ENCODE data around the gene ENOX1. TPM values are rescaled to one million over a fixed set of nuclear protein-coding genes. Genes with fewer than 3 reads are reported as not detected.

ENOX1 gene
- total and polyA plus RNA-seq, 8 donors, result 0.23 to 2.0 (median 0.94) TPM

DNA sequence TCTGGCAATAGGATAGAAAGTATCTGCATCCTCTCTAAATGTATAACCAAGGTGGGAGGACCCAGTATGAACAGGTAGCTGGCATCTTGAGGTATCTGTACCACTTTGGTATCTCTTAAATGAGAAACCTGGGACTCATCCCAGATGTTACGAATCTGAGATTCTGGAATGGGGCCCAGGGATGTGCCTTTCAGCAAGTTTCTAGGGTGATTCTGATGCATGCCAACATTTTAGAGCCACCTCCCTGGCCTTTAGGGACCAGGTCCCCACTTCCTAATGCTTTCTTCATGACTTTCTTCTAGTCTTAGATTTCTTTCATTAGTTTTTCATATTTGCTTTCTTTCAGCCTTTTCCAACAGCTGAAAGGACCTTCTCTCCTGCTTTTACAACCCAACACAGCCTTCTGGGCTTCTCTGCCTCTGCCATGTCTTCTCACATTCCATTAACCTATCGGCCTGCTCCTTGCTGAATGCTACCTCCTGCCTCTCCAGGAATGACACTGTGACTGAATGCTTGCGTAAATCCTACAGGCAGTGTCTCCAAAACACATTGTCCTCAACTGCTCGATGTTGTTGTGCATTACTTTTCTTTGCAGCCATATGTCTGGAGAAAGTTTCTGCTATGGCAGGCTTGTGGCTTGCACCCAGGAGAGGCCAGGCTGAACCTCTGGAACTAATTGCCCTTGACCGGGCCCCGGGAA is 479.4 kb downstream of the ENOX1 start:
- intact Hi-C loops (cut with DNase I), result loop anchor here in 2 of 3 donors (10.0 kb wide), 2 partner anchors 477 to 497 kb away; partner anchors contain the start of gene ENOX1 (in 1 of the 2)

DNA sequence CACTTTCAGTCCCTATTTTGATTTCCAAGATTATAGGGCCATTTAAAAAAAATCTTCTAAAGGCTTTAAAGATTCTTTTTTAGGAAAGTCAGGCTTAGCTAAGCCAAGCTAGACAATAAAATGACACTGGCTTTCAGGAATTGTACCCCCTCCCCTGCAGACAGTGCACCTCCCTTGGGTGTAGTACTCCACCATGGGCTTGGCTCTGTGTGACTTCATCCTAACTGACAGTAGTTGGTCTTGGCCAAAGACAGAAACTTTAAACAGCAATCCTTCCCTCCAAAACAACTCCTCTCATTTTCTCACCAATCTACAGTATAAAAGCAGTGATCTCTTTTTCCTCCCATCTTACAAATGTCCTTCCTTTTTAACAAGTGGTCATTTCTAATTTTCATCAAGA is 480.4 kb downstream of the ENOX1 start:
- ATAC-seq (no peak), FAIRE-seq (no peak), DNase-seq (no peak)
- intact Hi-C loops (cut with DNase I), result loop anchor here in 2 of 3 donors (10.0 kb wide), 2 partner anchors 478 to 498 kb away; partner anchors contain the start of gene ENOX1 (in 1 of the 2)
- Histone ChIP-seq H3K27ac (no peak overlapping the region), H3K36me3 (no peaks in the 10 kb centered on the region), H3K27me3 (no peaks in the 10 kb centered on the region), H3K9me3 (no peaks in the 10 kb centered on the region), H3K4me1 (peaks cover 0 to 6% (median 4%) of the 10 kb centered on the region in 3 donors), H3K4me3 (no peak overlapping the region)
- TF ChIP-seq, protein P1, sequence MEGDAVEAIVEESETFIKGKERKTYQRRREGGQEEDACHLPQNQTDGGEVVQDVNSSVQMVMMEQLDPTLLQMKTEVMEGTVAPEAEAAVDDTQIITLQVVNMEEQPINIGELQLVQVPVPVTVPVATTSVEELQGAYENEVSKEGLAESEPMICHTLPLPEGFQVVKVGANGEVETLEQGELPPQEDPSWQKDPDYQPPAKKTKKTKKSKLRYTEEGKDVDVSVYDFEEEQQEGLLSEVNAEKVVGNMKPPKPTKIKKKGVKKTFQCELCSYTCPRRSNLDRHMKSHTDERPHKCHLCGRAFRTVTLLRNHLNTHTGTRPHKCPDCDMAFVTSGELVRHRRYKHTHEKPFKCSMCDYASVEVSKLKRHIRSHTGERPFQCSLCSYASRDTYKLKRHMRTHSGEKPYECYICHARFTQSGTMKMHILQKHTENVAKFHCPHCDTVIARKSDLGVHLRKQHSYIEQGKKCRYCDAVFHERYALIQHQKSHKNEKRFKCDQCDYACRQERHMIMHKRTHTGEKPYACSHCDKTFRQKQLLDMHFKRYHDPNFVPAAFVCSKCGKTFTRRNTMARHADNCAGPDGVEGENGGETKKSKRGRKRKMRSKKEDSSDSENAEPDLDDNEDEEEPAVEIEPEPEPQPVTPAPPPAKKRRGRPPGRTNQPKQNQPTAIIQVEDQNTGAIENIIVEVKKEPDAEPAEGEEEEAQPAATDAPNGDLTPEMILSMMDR (IDR thresholded peaks at IDR 0.05), result no peak

More for the DNA sequence above, 479.4 kb downstream of the ENOX1 start:
- Histone ChIP-seq H3K9me3 (no peaks in the 10 kb centered on the region), H3K36me3 (no peaks in the 10 kb centered on the region), H3K4me1 (peaks cover 0 to 6% (median 0%) of the 10 kb centered on the region in 3 donors), H3K27me3 (no peaks in the 10 kb centered on the region), H3K4me3 (no peak overlapping the region), H3K27ac (peak overlapping the region in 1 of 4 donors; percentile 33)
- TF ChIP-seq, protein P1 (IDR thresholded peaks at IDR 0.05), result no peak
- ATAC-seq (no peak), FAIRE-seq (no peak), DNase-seq (no peak)
- 54 to 57% methylated on average over 6 of the region's 6 CpGs for WGBS, 2 donors

- Histone ChIP-seq H3K4me1 (peaks cover 0 to 8% (median 6%) of the 10 kb centered on the region in 3 donors), H3K9me3 (no peaks in the 10 kb centered on the region), H3K27ac (no peak overlapping the region), H3K4me3 (no peak overlapping the region), H3K27me3 (no peaks in the 10 kb centered on the region), H3K36me3 (no peaks in the 10 kb centered on the region)
- TF ChIP-seq, protein P1 (IDR thresholded peaks at IDR 0.05), result no peak
- intact Hi-C loops (cut with DNase I), result loop anchor here in 2 of 3 donors (10.0 kb wide), 2 partner anchors 479 to 499 kb away; partner anchors contain the start of gene ENOX1 (in 1 of the 2)
- no peak for FAIRE-seq
- 38 to 50% methylated on average over 4 of the region's 4 CpGs for WGBS, 2 donors
- no peak for DNase-seq
- ATAC-seq, result no peak
These were observed 481.4 kb downstream of the ENOX1 start for GRCh38 chr13:43305416-43305815.

- WGBS, 2 donors, result 42 to 47% methylated on average over 2 of the region's 2 CpGs
- FAIRE-seq, result no peak
These were observed 481.8 kb downstream of the ENOX1 start for GRCh38 chr13:43304945-43305344.

More at GRCh38 chr13:43304945-43305344, 481.8 kb downstream of the ENOX1 start:
- TF ChIP-seq, protein P1 (IDR thresholded peaks at IDR 0.05), result no peak
- Histone ChIP-seq H3K9me3 (no peaks in the 10 kb centered on the region), H3K27me3 (no peaks in the 10 kb centered on the region), H3K4me1 (peaks cover 0 to 8% (median 6%) of the 10 kb centered on the region in 3 donors), H3K36me3 (no peaks in the 10 kb centered on the region), H3K4me3 (no peak overlapping the region), H3K27ac (no peak overlapping the region)
- DNase-seq (no peak), ATAC-seq (no peak)
- intact Hi-C loops (cut with DNase I), result loop anchor here in 2 of 3 donors (10.0 kb wide), 2 partner anchors 480 to 500 kb away; partner anchors contain the start of gene ENOX1 (in 1 of the 2)
